Cardiac fibroblast (primary cell): ENCODE measurements around the gene PAM.

Experiments
- DNase-seq, 2 donors: peaks; one replicate each; pipeline versions ENCODE4 v3.0.0 to v3.0.0-alpha.2; 2010; ENCODE audit warnings: low read depth in 2 of 2
- H3K4me3 ChIP-seq, 2 donors: replicated peaks in 1 of 2; 1 replicate in 1 of 2; 2 replicates in 1 of 2; pipeline ENCODE4 v1.5.1; 2011; ENCODE audit warnings: low read depth in 2 of 2, low read length in 2 of 2, mild to moderate bottlenecking in 2 of 2, moderate library complexity in 1 of 2
- CTCF ChIP-seq: IDR thresholded peaks from one replicate; pipeline ENCODE4 v1.5.1; 2011; ENCODE audit warnings: low read depth, mild to moderate bottlenecking, low read length, inconsistent platforms

Gene PAM

GRCh38 chr5:102815540-102816332, 60.6 kb downstream of the PAM start:
- no peak overlapping the region for H3K4me3 ChIP-seq
- peak; percentile 30 to 36 for DNase-seq
- no peak for TF ChIP-seq CTCF

- no peak for DNase-seq
- H3K4me3 ChIP-seq = no peak overlapping the region
- TF ChIP-seq CTCF = no peak
These were observed 63.2 kb downstream of the PAM start for GRCh38 chr5:102818345-102818744.

- no peak overlapping the region for H3K4me3 ChIP-seq
- no peak for TF ChIP-seq CTCF
- DNase-seq = no peak
These were observed 63.8 kb downstream of the PAM start for GRCh38 chr5:102818934-102819333.

GRCh38 chr5:102819634-102820033, 64.5 kb downstream of the PAM start:
- DNase-seq = no peak
- no peak for TF ChIP-seq CTCF
- no peak overlapping the region for H3K4me3 ChIP-seq

GRCh38 chr5:102823441-102823874, 68.4 kb downstream of the PAM start:
- TF ChIP-seq CTCF = no peak
- H3K4me3 ChIP-seq = no peak overlapping the region
- DNase-seq = peak; percentile 39 to 68

GRCh38 chr5:102826629-102827028, 71.5 kb downstream of the PAM start:
- no peak for DNase-seq
- H3K4me3 ChIP-seq = no peak overlapping the region
- TF ChIP-seq CTCF = no peak

GRCh38 chr5:102830241-102830640, 75.1 kb downstream of the PAM start:
- no peak overlapping the region for H3K4me3 ChIP-seq
- TF ChIP-seq CTCF = no peak
- DNase-seq = no peak
